ENCODE results near the gene PCSK2.

Gene PCSK2

GRCh38 chr20:17343656-17344452 is 117.0 kb downstream of the PCSK2 start:
- DNase-seq = no peak

GRCh38 chr20:17344790-17345189 is 118.0 kb downstream of the PCSK2 start:
- DNase-seq = no peak

- DNase-seq = no peak
Measured at GRCh38 chr20:17345321-17345720, 118.5 kb downstream of the PCSK2 start.

- no peak for DNase-seq
Measured at GRCh38 chr20:17350321-17350720, 123.5 kb downstream of the PCSK2 start.

- DNase-seq = no peak
Measured at GRCh38 chr20:17357238-17357637, 130.4 kb downstream of the PCSK2 start.

GRCh38 chr20:17358854-17359253 is 132.0 kb downstream of the PCSK2 start:
- DNase-seq = no peak

- DNase-seq = no peak
Measured at GRCh38 chr20:17364681-17365080, 137.8 kb downstream of the PCSK2 start.

- no peak for DNase-seq
Measured at GRCh38 chr20:17365831-17366230, 139.0 kb downstream of the PCSK2 start.

- no peak for DNase-seq
Measured at GRCh38 chr20:17369506-17369905, 142.7 kb downstream of the PCSK2 start.

- DNase-seq = no peak
Measured at GRCh38 chr20:17372806-17373440, 146.1 kb downstream of the PCSK2 start.

GRCh38 chr20:17374086-17374485 is 147.2 kb downstream of the PCSK2 start:
- no peak for DNase-seq

- no peak for DNase-seq
Measured at GRCh38 chr20:17376031-17376430, 149.2 kb downstream of the PCSK2 start.

- no peak for DNase-seq
Measured at GRCh38 chr20:17377231-17377630, 150.4 kb downstream of the PCSK2 start.

- DNase-seq = no peak
Measured at GRCh38 chr20:17379651-17380050, 152.8 kb downstream of the PCSK2 start.

- DNase-seq = no peak
Measured at GRCh38 chr20:17380801-17381200, 154.0 kb downstream of the PCSK2 start.

GRCh38 chr20:17381724-17382123 is 154.9 kb downstream of the PCSK2 start:
- DNase-seq = no peak

GRCh38 chr20:17385798-17386197 is 159.0 kb downstream of the PCSK2 start:
- no peak for DNase-seq

GRCh38 chr20:17390655-17391054 is 163.8 kb downstream of the PCSK2 start:
- DNase-seq = no peak

GRCh38 chr20:17391127-17391771 is 164.4 kb downstream of the PCSK2 start:
- no peak for DNase-seq

- no peak for DNase-seq
Measured at GRCh38 chr20:17394411-17394810, 167.6 kb downstream of the PCSK2 start.

- DNase-seq = no peak
Measured at GRCh38 chr20:17395729-17396128, 168.9 kb downstream of the PCSK2 start.

GRCh38 chr20:17399303-17399985 is 172.6 kb downstream of the PCSK2 start:
- DNase-seq = no peak

GRCh38 chr20:17403461-17403860 is 176.6 kb downstream of the PCSK2 start:
- DNase-seq = no peak

All from stimulated activated naive CD4-positive, alpha-beta T cell (primary cell).